ENCODE measurements around the gene SETX. TPM values are rescaled to one million over a fixed set of nuclear protein-coding genes. Genes with fewer than 3 reads are reported as not detected.
A peak's percentile ranks its signal among the peaks of the same experiment; 100 is the strongest.

SETX gene
- total and polyA plus RNA-seq, 2 of the 13 experiments (the other 11 are each of a cell fraction or from before 2014, with no cell fraction given), result 13.2 to 39.0 TPM

DNA sequence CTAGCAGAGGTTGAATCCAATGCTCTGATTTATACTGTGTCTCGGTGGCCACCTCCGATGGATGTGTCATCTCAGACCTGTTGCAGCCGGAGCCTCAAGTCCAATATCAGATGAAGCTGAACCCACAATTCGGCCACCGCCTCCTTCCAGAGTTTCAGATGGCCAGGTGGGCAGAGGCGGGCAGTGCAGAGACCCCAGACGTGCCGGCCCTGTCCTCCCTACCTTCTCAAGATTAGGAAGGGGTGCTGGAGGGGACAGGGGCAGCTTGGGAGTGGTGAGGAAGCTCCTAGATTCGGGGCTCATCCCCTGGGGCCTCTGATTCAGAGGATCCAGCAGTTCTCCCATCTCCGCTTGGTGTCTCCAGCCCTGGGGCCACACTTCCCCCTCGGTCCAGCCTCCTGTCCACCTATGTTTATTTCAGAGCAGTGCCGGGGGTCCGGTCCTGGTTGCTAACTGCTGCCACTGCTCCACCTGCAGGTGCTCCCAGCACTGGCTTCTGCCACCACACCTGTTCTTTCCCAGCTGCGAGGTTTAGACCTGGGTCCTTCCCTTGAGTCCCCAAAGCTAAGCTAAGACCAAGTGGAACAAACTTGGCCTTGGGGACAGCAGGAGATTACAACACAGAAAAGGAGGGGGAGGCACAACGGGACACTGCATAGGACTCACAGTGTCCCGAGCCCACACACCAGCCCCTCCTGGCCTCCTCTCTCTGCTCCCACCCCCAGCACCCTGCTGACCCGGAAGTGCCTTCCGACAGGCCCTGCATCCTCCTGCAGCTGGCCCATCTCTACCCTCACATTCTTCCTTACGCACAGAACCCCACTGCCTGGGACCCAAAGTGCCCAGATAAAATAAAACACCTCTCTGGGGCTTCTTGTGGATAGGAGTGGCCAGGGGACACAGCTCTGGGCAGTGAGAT, 111.4 kb downstream of the SETX start:
- H3K4me2 ChIP-seq (ENCODE audit: low read depth, low read length), result peak overlapping the region; percentile 80
- ATAC-seq, result peak; percentile 11; the same call in 1 of the 3 replicates
- intact Hi-C loops (cut with micrococcal nuclease; ENCODE audit: unreplicated experiment) (loop anchor here (5.0 kb wide), 1 partner anchor 481 kb away; no protein-coding TSS in a partner anchor), in situ Hi-C loops (cut with HindIII; ENCODE audit: extremely low pct_ligation_motif_present, low pct_unique_long_range_greater_than_20kb) (loop anchor here (25.0 kb wide), 1 partner anchor 656 kb away; no protein-coding TSS in a partner anchor)
- H3K4me3 ChIP-seq (replicated peaks in 1 of 3; ENCODE audit: insufficient read depth in 1 of 3, low read depth in 2 of 3, low read length in 3 of 3), result 0 out of 6 replicates have a peak overlapping the region, but pooled peaks of 1 of the 3 experiments have one; percentile 73
- H3K4me1 ChIP-seq (ENCODE audit: insufficient read depth, low read length), result peaks cover 16% of the 10 kb centered on the region
- BruUV-seq (replicated peaks), result no TSS peak
- 38% methylated on average over 15 of the region's 19 CpGs for WGBS (ENCODE audit: low lambda C conversion rate)
- CTCF ChIA-PET (ENCODE audit: low intra/inter-chr PET ratio, low total read pairs), result no interaction called here
- no peak overlapping the region for H3K27ac ChIP-seq (ENCODE audit: extremely low read length, insufficient read depth, low read length)
- POLR2A ChIA-PET, result no interaction called here
- H3K9me3 ChIP-seq (ENCODE audit: low read length), result no peaks in the 10 kb centered on the region
- H3K27me3 ChIP-seq (ENCODE audit: control insufficient read depth in 1 of 2, insufficient read depth in 2 of 2, low read length in 2 of 2), result peaks cover 16 to 66% of the 10 kb centered on the region in 2 experiments; a peak in 4 of 5 replicates
- FAIRE-seq, result no peak
- no peaks in the 10 kb centered on the region for H4K20me1 ChIP-seq (ENCODE audit: insufficient read depth, low read length)
- H3K36me3 ChIP-seq (replicated peaks in 1 of 2; ENCODE audit: control insufficient read depth in 1 of 2, insufficient read depth in 2 of 2, low read length in 2 of 2), result no peaks in the 10 kb centered on the region
- H3K79me2 ChIP-seq (ENCODE audit: insufficient read depth, low read length), result no peaks in the 10 kb centered on the region
- no peak overlapping the region for H2AFZ ChIP-seq (ENCODE audit: low read length)
- no peak overlapping the region for H3K9ac ChIP-seq (ENCODE audit: insufficient read depth, low read depth, low read length)
- DNase-seq (ENCODE audit: low spot score), result peak; percentile 10
- TF ChIP-seq KDM6A (CRISPR knock-in tag; IDR thresholded peaks at IDR 0.05; ENCODE audit: low read depth) (no peak), NR2C2 (CRISPR knock-in tag; IDR thresholded peaks at IDR 0.05; ENCODE audit: borderline replicate concordance) (peak; percentile 85), ZNF556 (CRISPR knock-in tag; IDR thresholded peaks at IDR 0.05; ENCODE audit: borderline replicate concordance) (no peak), GABPA (IDR thresholded peaks at IDR 0.05; ENCODE audit: low read depth, low read length) (no peak), GABPA (CRISPR knock-in tag; IDR thresholded peaks at IDR 0.05; ENCODE audit: low read depth) (peak; percentile 62), MAFK (conservative IDR thresholded peaks at IDR 0.05 in 1 of 2, IDR thresholded peaks at IDR 0.05 in 1 of 2; ENCODE audit: low read length in 2 of 2) (no peak), ATF7-NPFF (CRISPR knock-in tag; IDR thresholded peaks at IDR 0.05; ENCODE audit: low read depth) (no peak), GABPB1 (CRISPR knock-in tag; IDR thresholded peaks at IDR 0.05) (peak; percentile 71), ZNF329 (CRISPR knock-in tag; IDR thresholded peaks at IDR 0.05; ENCODE audit: low read depth) (no peak), ZNF530 (CRISPR knock-in tag; IDR thresholded peaks at IDR 0.05; ENCODE audit: low read depth) (no peak)
- TF ChIP-seq, protein P1, sequence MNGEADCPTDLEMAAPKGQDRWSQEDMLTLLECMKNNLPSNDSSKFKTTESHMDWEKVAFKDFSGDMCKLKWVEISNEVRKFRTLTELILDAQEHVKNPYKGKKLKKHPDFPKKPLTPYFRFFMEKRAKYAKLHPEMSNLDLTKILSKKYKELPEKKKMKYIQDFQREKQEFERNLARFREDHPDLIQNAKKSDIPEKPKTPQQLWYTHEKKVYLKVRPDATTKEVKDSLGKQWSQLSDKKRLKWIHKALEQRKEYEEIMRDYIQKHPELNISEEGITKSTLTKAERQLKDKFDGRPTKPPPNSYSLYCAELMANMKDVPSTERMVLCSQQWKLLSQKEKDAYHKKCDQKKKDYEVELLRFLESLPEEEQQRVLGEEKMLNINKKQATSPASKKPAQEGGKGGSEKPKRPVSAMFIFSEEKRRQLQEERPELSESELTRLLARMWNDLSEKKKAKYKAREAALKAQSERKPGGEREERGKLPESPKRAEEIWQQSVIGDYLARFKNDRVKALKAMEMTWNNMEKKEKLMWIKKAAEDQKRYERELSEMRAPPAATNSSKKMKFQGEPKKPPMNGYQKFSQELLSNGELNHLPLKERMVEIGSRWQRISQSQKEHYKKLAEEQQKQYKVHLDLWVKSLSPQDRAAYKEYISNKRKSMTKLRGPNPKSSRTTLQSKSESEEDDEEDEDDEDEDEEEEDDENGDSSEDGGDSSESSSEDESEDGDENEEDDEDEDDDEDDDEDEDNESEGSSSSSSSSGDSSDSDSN (CRISPR knock-in tag; IDR thresholded peaks at IDR 0.05), result peak; percentile 53; the same call in 1 of the 2 replicates
- TF ChIP-seq, protein P2, sequence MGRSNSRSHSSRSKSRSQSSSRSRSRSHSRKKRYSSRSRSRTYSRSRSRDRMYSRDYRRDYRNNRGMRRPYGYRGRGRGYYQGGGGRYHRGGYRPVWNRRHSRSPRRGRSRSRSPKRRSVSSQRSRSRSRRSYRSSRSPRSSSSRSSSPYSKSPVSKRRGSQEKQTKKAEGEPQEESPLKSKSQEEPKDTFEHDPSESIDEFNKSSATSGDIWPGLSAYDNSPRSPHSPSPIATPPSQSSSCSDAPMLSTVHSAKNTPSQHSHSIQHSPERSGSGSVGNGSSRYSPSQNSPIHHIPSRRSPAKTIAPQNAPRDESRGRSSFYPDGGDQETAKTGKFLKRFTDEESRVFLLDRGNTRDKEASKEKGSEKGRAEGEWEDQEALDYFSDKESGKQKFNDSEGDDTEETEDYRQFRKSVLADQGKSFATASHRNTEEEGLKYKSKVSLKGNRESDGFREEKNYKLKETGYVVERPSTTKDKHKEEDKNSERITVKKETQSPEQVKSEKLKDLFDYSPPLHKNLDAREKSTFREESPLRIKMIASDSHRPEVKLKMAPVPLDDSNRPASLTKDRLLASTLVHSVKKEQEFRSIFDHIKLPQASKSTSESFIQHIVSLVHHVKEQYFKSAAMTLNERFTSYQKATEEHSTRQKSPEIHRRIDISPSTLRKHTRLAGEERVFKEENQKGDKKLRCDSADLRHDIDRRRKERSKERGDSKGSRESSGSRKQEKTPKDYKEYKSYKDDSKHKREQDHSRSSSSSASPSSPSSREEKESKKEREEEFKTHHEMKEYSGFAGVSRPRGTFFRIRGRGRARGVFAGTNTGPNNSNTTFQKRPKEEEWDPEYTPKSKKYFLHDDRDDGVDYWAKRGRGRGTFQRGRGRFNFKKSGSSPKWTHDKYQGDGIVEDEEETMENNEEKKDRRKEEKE (IDR thresholded peaks at IDR 0.05), result no peak
- TF ChIP-seq, protein P3, sequence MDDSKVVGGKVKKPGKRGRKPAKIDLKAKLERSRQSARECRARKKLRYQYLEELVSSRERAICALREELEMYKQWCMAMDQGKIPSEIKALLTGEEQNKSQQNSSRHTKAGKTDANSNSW (CRISPR knock-in tag; IDR thresholded peaks at IDR 0.05; ENCODE audit: borderline replicate concordance), result no peak
- TF ChIP-seq, protein P4, sequence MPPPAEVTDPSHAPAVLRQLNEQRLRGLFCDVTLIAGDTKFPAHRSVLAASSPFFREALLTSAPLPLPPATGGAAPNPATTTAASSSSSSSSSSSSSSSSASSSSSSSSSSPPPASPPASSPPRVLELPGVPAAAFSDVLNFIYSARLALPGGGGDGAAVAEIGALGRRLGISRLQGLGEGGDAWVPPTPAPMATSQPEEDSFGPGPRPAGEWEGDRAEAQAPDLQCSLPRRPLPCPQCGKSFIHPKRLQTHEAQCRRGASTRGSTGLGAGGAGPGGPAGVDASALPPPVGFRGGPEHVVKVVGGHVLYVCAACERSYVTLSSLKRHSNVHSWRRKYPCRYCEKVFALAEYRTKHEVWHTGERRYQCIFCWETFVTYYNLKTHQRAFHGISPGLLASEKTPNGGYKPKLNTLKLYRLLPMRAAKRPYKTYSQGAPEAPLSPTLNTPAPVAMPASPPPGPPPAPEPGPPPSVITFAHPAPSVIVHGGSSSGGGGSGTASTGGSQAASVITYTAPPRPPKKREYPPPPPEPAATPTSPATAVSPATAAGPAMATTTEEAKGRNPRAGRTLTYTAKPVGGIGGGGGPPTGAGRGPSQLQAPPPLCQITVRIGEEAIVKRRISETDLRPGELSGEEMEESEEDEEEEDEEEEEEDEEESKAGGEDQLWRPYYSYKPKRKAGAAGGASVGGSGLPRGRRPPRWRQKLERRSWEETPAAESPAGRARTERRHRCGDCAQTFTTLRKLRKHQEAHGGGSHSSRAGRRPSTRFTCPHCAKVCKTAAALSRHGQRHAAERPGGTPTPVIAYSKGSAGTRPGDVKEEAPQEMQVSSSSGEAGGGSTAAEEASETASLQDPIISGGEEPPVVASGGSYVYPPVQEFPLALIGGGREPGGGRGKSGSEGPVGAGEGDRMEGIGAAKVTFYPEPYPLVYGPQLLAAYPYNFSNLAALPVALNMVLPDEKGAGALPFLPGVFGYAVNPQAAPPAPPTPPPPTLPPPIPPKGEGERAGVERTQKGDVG (CRISPR knock-in tag; IDR thresholded peaks at IDR 0.05; ENCODE audit: borderline replicate concordance), result no peak
